ENCODE data around the gene ZNRF3.

Gene ZNRF3

GRCh38 chr22:28977060-28977459, 93.7 kb downstream of the ZNRF3 start:
- no peak for DNase-seq (ENCODE audit: extremely low spot score, insufficient read length, low read depth)
- FAIRE-seq = no peak

DNA sequence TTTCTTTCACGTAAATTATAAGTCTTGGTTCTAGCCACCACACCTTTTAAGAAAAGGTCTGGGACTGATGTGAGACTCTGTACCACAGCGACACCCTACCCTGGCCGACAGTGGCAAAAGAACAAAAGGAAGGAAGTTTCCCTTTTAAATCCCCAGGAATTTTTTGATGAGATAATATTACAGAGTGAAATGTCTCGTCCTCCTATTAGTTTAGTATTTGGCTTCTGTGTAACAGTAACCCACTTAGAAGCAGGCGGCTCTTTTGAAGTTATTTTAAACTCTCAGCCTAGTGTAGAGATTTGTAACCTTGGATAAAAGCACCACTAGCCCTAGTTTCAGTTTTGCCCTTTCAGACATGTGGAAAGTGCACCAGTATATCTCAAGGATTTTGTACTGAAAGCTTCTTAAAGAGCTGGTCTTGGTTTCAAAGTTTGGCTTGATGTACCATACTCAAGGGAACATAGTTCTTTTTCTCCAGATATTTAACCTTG, 94.2 kb downstream of the ZNRF3 start:
- FAIRE-seq = no peak
- DNase-seq (ENCODE audit: extremely low spot score, insufficient read length, low read depth) = no peak

DNA sequence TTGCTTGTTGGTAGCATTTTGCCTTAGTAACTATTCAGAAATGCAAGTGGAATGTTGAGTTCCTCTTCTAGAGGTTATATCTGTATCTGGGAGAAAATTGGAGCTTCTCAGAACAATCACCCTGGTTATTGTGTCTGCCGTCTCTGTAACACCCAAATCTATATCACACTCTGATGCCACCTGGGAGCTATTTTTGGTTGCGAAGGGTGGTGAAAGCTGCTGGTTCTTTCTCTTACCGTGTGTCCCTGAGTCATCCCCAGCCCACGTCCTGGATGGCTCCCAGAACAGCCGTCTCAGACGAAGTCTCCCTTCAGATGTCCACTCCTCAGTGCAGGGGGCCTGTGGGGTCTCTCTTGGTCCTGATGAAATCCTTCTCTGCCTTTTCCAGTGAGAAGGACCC, 94.8 kb downstream of the ZNRF3 start:
- no peak for FAIRE-seq

GRCh38 chr22:28978863-28979796, 95.8 kb downstream of the ZNRF3 start:
- FAIRE-seq = no peak
- no peak for DNase-seq (ENCODE audit: extremely low spot score, insufficient read length, low read depth)

More for the DNA sequence above, 94.8 kb downstream of the ZNRF3 start:
- no peak for DNase-seq (ENCODE audit: extremely low spot score, insufficient read length, low read depth)

GRCh38 chr22:28980326-28980725, 97.0 kb downstream of the ZNRF3 start:
- no peak for DNase-seq (ENCODE audit: extremely low spot score, insufficient read length, low read depth)
- FAIRE-seq = no peak

- DNase-seq (ENCODE audit: extremely low spot score, insufficient read length, low read depth) (no peak), FAIRE-seq (no peak)
Observed at GRCh38 chr22:28981818-28982499, 98.6 kb downstream of the ZNRF3 start.

- DNase-seq (ENCODE audit: extremely low spot score, insufficient read length, low read depth) (no peak), FAIRE-seq (no peak)
Observed at GRCh38 chr22:28983190-28983589, 99.8 kb downstream of the ZNRF3 start.

- FAIRE-seq = no peak
Observed at GRCh38 chr22:28983788-28984441, 100.5 kb downstream of the ZNRF3 start.

GRCh38 chr22:28984482-28985158, 101.2 kb downstream of the ZNRF3 start:
- FAIRE-seq = no peak
- DNase-seq (ENCODE audit: extremely low spot score, insufficient read length, low read depth) = no peak

More at GRCh38 chr22:28983788-28984441, 100.5 kb downstream of the ZNRF3 start:
- no peak for DNase-seq (ENCODE audit: extremely low spot score, insufficient read length, low read depth)

- DNase-seq (ENCODE audit: extremely low spot score, insufficient read length, low read depth) (no peak), FAIRE-seq (no peak)
Observed at GRCh38 chr22:28985581-28986290, 102.4 kb downstream of the ZNRF3 start.

DNA sequence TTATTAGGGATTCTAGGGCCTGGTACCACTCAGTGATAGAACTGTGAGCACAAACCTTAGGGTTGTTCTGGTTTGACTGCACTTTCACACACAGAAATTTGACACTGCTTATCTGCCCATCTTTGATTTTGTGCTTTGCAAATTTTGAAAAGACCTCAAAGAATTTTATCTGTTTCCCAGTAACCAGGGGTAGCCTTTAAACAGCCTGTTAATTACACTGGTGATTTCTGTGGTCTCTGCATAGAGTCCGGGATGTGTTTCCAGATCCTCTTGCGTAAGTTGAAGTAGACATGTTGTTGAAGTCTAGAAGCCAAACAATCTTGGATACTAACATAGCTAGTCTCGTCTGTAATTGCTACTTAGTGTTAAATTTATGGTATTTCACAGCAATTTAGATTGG, 103.0 kb downstream of the ZNRF3 start:
- no peak for FAIRE-seq
- DNase-seq (ENCODE audit: extremely low spot score, insufficient read length, low read depth) = no peak

DNA sequence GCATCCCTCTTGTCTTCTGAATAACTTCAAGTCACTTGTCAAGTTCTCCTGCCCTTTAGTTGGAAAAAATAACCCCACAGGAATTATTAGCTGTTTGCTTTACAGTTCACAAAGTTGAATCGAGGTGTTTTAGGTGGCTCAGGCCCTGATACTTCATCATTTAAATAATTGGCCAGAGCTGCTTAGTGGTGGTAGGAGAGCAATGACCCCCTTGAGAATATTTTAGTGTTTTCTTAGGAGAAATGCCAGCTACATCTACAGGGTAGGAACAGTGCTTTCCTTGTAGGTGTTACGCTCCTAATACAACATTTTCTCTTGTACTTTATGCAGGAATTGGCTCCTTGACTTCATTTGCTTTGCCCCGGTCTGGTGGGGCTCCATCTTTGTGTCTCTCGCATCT, 105.1 kb downstream of the ZNRF3 start:
- no peak for DNase-seq (ENCODE audit: extremely low spot score, insufficient read length, low read depth)
- FAIRE-seq = no peak

- no peak for FAIRE-seq
- no peak for DNase-seq (ENCODE audit: extremely low spot score, insufficient read length, low read depth)
Observed at GRCh38 chr22:28989035-28989464, 105.7 kb downstream of the ZNRF3 start.

DNA sequence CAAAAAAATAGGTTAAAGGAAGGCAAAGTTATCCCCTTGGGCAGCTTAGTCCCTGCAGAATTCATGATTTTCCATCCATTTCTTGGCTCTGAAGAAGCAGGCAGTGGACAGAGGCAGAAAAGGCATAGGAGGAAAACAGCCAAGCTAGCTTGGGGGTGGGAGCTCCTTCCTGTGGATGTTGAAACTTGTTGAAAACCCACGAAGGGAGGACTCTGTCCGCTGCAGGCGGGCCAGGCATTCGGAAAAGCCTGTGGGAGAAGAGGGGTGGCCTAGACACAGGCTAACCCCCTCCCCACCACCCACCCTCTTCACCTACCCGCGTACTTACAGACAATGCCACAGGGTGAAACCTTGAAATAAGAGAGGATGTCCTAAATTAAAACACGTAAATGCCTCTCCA, 106.1 kb downstream of the ZNRF3 start:
- FAIRE-seq = no peak
- DNase-seq (ENCODE audit: extremely low spot score, insufficient read length, low read depth) = no peak

DNA sequence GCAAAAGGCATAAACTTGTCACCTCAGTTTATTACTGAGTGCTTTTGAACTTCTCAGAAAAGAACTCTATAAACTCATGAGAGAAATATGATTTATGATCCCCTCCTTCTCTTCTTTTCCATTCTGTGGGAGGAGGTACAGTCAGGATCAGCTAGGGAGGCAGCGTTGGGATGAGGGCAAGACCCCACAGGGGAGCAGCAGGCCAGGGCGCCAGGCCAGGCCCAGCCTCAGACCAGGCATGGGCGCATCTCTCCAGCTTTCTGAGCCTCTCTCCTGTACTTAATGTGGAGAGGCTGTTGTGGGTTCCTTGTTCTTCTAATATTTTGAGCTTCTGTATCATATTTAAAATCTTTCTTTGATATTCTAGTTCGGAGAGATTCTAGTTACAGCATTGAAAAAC, 106.5 kb downstream of the ZNRF3 start:
- DNase-seq (ENCODE audit: extremely low spot score, insufficient read length, low read depth) (no peak), FAIRE-seq (no peak)

DNA sequence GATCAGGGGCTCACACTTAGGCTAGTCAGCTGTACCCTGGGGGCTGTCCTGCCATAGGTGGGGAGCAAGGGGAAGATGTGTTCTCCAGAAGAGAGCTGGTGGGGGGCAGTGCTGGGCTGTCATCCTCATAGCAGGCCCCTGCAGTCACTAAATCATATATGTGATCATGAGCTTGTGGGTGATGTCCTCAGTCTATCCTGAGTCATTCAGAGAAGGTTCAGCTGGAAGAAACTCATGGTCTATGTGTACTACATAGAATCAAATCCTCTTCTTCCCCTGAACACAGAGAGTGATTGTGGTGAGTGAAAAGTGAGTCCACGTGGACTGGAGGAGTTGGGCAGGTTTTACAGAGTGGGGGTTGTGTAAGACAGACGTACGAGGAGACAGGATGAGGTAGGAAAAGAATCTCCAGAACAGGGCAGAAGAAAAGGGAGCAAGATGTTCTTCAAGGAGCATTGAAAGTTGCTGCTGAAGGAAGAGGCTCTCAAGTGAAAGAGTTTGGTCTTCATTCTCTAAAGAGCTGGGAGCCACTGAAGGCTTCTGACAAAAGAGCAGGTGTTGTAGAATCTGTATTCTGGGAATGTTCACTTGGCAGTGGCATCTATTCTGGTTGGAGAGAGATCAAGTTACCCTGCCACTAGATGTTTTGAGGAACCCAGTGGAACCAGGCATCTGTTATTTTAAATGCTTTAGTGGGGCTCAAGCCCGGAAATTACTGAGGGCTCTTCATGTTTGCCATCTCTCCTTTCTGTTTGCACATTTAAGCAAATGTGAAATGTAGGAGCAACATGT, 109.4 kb downstream of the ZNRF3 start:
- no peak for DNase-seq (ENCODE audit: extremely low spot score, insufficient read length, low read depth)
- no peak for FAIRE-seq

- no peak for DNase-seq (ENCODE audit: extremely low spot score, insufficient read length, low read depth)
- FAIRE-seq = no peak
Observed at GRCh38 chr22:28994522-28994921, 111.2 kb downstream of the ZNRF3 start.

- DNase-seq (ENCODE audit: extremely low spot score, insufficient read length, low read depth) (no peak), FAIRE-seq (no peak)
Observed at GRCh38 chr22:28995551-28995950, 112.2 kb downstream of the ZNRF3 start.

GRCh38 chr22:28997342-28997741, 114.0 kb downstream of the ZNRF3 start:
- no peak for FAIRE-seq
- DNase-seq (ENCODE audit: extremely low spot score, insufficient read length, low read depth) = no peak
